ENCODE measurements around the gene GRIN1. TPM values are rescaled to one million over a fixed set of nuclear protein-coding genes. Genes with fewer than 3 reads are reported as not detected.

Gene GRIN1
- total and polyA plus RNA-seq, 12 donors: not detected

- no peak for ATAC-seq
- H3K9me3 ChIP-seq: no peaks in the 10 kb centered on the region
- peak overlapping the region in 1 of 10 donors; percentile 37 for H3K27ac ChIP-seq
- H3K4me3 ChIP-seq: peak overlapping the region in 1 of 10 donors; percentile 13
- no peaks in the 10 kb centered on the region for H3K27me3 ChIP-seq
- intact Hi-C loops (cut with DNase I): no loop called here
- 94 to 95% methylated on average over 31 of the region's 31 CpGs for WGBS, 2 donors
- TF ChIP-seq, protein P1, sequence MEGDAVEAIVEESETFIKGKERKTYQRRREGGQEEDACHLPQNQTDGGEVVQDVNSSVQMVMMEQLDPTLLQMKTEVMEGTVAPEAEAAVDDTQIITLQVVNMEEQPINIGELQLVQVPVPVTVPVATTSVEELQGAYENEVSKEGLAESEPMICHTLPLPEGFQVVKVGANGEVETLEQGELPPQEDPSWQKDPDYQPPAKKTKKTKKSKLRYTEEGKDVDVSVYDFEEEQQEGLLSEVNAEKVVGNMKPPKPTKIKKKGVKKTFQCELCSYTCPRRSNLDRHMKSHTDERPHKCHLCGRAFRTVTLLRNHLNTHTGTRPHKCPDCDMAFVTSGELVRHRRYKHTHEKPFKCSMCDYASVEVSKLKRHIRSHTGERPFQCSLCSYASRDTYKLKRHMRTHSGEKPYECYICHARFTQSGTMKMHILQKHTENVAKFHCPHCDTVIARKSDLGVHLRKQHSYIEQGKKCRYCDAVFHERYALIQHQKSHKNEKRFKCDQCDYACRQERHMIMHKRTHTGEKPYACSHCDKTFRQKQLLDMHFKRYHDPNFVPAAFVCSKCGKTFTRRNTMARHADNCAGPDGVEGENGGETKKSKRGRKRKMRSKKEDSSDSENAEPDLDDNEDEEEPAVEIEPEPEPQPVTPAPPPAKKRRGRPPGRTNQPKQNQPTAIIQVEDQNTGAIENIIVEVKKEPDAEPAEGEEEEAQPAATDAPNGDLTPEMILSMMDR (IDR thresholded peaks at IDR 0.05): no peak
- H3K4me1 ChIP-seq: no peaks in the 10 kb centered on the region
- DNase-seq: no peak
- peaks cover 0 to 100% (median 35%) of the 10 kb centered on the region in 9 donors for H3K36me3 ChIP-seq
These were observed 42.0 kb upstream of the GRIN1 start for GRCh38 chr9:137096785-137097546.

- peak in 2 of 8 donors; percentile 16 to 31 for ATAC-seq
- Histone ChIP-seq H3K36me3 (peaks cover 0 to 96% (median 35%) of the 10 kb centered on the region in 9 donors), H3K4me1 (no peaks in the 10 kb centered on the region), H3K4me3 (no peak overlapping the region), H3K27me3 (no peaks in the 10 kb centered on the region), H3K27ac (no peak overlapping the region), H3K9me3 (no peaks in the 10 kb centered on the region)
- intact Hi-C loops (cut with DNase I): no loop called here
- TF ChIP-seq, protein P1 (IDR thresholded peaks at IDR 0.05): no peak
- 89 to 93% methylated on average over 20 of the region's 20 CpGs for WGBS, 2 donors
- DNase-seq: no peak
These were observed 41.0 kb upstream of the GRIN1 start for GRCh38 chr9:137097761-137098462.

DNA sequence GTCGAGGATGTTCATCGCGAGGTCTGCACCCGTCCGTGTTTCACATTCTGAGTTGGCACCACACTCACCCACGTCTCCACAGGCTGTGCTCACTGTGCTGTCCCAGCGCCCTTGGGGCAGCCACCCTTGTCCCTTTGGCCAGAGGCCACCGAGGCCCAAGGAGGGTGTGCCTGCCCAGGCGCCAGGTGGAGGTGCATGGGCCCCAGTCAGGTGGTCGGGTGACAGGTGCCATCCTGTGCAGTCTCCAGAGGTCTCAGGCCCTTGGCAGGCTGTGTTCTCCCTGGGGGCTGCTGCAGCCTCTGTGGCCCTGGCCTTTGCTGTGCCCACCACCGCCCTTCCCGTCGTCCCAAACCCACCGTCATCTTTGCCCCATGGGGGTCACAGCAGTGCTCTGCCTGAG is 39.7 kb upstream of the GRIN1 start:
- TF ChIP-seq, protein P1 (IDR thresholded peaks at IDR 0.05): no peak
- Histone ChIP-seq H3K36me3 (peaks cover 0 to 96% (median 44%) of the 10 kb centered on the region in 9 donors), H3K27me3 (no peaks in the 10 kb centered on the region), H3K9me3 (no peaks in the 10 kb centered on the region), H3K4me3 (no peak overlapping the region), H3K4me1 (no peaks in the 10 kb centered on the region), H3K27ac (no peak overlapping the region)
- peak in 4 of 8 donors; percentile 19 to 28 (median 26) for ATAC-seq
- DNase-seq: no peak
- intact Hi-C loops (cut with DNase I): no loop called here
- WGBS, 2 donors: 91 to 96% methylated on average over 14 of the region's 14 CpGs

- H3K36me3 ChIP-seq: peaks cover 0 to 98% (median 61%) of the 10 kb centered on the region in 9 donors
- H3K27me3 ChIP-seq: no peaks in the 10 kb centered on the region
- H3K4me3 ChIP-seq: no peak overlapping the region
- intact Hi-C loops (cut with DNase I): no loop called here
- no peaks in the 10 kb centered on the region for H3K9me3 ChIP-seq
- ATAC-seq (no peak), DNase-seq (no peak)
- TF ChIP-seq, protein P1 (IDR thresholded peaks at IDR 0.05): no peak
- H3K27ac ChIP-seq: no peak overlapping the region
- H3K4me1 ChIP-seq: no peaks in the 10 kb centered on the region
- WGBS, 2 donors: 93 to 94% methylated on average over 37 of the region's 37 CpGs
These were observed 35.6 kb upstream of the GRIN1 start for GRCh38 chr9:137103206-137103999.
